GM21515 (cell line): ENCODE measurements around the gene HMX3.

Experiments used
- ATAC-seq: cut with Tn5 transposase; IDR thresholded peaks from one replicate; pipeline ENCODE4 v1.9.1; 2021; ENCODE audit not compliant: unreplicated experiment

The HMX3 gene

GRCh38 chr10:123135415-123136141 is at the start of gene HMX3:
Gene HMX3, plus strand, starts transcription at chr10:123135970. Its CDS starts 81 bp downstream, at chr10:123136051.
- no peak for ATAC-seq

DNA sequence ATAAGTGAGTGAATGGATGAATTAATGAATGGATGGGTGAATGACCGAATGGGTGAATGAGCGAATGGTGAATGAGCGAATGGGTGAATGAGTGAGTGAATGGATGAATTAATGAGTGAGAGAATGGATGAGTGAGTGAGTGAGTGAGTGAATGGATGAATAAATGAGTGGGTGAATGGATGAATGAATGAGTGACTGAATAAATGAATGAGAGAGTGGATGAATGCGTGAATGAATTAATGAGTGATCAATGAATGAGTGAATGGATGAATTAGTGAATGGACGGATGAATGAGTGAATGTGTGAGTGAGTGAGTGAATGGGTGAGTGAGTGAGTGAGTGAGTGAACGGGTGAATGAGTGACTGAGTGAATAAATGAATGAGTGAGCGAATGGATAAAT is 49.5 kb upstream of the HMX3 start:
- no peak for ATAC-seq

DNA sequence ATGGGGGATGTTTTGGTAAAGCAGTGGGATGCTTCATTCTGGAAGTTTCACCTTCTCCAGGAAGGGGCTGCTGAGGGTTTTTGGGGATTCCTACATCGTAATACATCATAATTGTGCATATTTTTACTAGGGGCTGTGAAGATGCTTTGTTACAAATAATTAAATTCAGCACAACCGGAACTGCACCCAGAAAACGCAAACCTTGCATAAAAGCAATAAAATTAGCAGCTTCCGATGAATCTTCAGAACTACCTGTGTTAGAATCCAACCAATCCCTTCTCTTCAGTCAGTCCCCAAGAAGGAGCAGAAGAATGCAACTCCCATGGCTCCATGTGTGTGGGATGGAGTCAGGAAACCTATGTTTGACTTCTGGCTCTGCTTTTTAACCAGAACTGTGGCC is 48.4 kb upstream of the HMX3 start:
- no peak for ATAC-seq

DNA sequence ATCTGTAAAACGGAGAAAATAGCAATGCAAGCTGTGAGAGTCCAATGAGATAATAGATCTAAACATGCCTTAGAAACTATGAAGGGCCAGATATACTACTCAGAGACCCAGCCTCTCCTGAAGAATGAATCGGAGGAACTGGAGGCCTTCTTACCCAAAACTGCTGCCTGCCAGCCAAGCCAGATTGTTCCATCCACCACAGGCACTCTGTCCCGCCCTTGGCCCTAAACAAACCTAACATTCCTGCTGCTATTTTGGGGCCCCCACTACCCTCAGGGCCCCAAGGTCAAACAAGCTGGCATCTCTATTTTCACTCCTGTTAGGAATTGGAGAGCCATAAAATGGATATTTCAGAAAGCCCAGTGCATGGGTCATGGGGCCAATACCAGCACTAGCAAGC is 48.0 kb upstream of the HMX3 start:
- no peak for ATAC-seq

- ATAC-seq, result no peak
Measured at GRCh38 chr10:123092635-123093414, 42.9 kb upstream of the HMX3 start.

DNA sequence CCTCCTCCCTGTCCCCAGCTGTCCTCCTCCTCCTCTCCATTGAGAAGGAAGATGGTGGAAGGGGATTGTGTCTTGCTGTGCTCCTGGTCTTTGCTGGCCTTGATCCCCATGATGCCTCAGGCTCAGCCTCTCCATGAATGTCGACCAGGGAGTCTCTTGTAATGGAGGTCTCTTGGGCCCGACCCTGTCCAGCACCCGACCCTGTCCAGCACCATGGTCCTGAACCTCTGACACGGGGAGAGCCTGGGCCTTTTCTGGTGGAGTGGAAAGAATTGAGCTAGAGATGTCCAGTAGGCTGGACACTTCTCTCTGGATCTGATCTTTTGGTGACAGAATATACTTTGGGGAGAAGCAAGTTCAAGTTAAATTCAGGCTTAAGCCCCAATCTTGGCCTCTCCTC is 42.3 kb upstream of the HMX3 start:
- ATAC-seq, result no peak

GRCh38 chr10:123096452-123096851 is 39.3 kb upstream of the HMX3 start:
- ATAC-seq, result no peak

GRCh38 chr10:123097039-123097438 is 38.7 kb upstream of the HMX3 start:
- ATAC-seq, result no peak

DNA sequence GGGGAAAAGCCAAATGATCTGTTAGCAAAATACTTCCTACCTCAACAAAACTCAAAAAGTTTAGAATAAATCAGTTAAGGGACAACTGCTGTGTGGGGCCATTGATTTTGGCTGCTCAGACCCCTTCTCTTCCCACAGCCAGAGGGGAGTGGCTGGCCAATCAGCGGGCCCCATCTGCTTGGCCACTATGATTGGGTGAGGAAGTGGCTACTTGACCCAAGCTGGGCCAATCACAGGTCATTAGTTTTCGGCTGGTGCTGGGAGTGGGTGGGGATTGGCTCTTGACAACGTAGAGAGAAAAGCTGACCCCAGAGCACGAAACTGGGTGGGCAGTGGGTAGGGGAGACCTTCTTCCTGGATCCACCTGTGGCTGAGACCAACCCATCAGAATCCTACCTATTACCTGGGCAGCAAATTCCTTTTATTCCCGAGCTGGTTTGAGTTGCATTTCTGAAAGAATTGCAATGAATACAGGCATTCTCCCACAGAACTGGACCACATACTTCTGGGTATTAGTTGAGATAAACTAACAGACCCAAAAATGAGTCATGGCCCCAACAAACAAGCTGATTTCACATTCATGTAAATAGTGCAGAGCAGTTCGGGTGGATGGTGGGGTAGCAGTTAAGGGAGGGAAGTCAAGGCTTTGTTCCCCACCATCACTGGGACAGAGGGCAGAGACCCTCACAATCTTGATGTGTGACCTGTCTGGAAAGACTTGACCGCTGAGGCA is 35.6 kb upstream of the HMX3 start:
- ATAC-seq, result no peak

GRCh38 chr10:123101872-123102271 is 33.9 kb upstream of the HMX3 start:
- ATAC-seq, result no peak

- no peak for ATAC-seq
Measured at GRCh38 chr10:123102673-123103072, 33.1 kb upstream of the HMX3 start.

GRCh38 chr10:123103944-123104343 is 31.8 kb upstream of the HMX3 start:
- ATAC-seq, result no peak

DNA sequence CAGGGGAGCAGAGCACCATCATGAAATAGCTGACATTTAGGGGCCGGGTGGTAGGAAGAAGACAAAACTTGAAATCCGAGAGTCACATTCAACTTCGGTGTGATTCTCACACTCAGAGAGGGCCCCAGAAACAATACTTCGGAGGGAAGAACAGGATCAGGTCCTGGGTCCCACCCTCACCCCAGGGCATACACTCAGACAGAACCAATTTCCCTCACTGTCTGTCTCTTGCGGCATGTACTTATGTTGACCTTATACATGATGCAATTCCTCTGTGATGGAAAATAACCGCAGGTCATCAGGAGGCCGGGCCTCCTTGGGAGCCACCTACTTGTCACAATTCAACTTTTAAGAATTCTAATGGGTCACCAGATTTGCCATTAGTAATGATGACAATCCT is 26.3 kb upstream of the HMX3 start:
- ATAC-seq, result no peak

DNA sequence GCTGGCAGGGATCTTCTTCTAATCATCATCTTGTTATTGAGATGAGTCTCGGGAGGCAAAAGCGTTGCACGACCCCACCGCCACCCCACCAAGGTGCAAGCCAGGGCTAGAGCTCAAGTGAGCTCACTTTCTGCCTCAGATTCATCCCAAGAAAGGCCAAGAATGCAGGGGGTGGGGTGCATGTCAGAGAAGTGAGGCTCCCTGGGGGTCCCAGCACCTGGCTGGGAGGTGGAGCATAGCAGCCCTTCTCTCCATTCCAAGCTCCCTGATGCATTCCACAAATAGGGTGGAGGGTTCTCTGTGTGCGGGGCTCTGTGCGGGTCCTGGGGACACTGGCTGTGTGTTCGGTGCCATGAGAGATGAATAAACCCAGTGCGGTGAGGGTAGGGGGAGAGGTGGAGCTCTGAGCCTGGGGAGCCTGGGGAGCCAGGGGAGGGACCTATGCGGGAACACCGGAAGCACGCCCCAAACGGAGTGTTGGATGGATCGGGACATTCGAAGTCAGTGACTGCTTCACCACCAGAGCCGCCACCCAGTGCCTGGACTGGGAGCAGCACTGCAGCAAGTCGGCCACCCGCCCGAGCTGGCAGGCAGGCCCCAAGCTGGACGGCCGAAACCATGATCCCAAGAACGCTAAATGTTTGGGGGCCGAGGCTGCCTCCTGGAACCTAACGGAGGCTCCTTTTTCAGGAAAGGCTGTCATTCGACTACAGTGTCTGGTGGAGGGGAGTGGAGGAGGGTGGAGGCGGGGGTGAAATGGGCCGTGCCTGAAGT is 17.9 kb upstream of the HMX3 start:
- ATAC-seq, result no peak

DNA sequence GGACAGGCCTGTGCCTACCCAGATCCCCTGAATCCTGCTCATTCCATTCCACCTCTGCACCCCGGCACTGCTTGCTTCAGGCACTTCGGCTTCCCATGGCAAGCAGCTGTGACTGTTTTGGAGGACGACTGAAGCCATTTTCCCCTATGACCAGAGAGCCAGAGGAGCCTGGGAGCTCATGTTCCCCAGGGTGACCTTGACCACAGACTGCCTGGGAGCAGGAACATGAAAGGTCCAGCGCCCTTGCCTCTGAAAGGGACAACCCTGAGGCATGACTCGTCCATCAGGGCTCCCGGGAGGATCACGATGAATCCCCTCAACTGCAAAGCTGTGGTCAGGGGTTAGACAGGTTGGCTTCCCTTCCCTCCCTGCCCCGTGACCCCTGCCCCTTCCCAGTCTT is 16.7 kb upstream of the HMX3 start:
- ATAC-seq, result no peak

- no peak for ATAC-seq
Measured at GRCh38 chr10:123126246-123126645, 9.5 kb upstream of the HMX3 start.

- no peak for ATAC-seq
Measured at GRCh38 chr10:123129618-123130271, 6.0 kb upstream of the HMX3 start.

GRCh38 chr10:123132576-123133477 is 2.9 kb upstream of the HMX3 start:
- peak; percentile 49 for ATAC-seq

DNA sequence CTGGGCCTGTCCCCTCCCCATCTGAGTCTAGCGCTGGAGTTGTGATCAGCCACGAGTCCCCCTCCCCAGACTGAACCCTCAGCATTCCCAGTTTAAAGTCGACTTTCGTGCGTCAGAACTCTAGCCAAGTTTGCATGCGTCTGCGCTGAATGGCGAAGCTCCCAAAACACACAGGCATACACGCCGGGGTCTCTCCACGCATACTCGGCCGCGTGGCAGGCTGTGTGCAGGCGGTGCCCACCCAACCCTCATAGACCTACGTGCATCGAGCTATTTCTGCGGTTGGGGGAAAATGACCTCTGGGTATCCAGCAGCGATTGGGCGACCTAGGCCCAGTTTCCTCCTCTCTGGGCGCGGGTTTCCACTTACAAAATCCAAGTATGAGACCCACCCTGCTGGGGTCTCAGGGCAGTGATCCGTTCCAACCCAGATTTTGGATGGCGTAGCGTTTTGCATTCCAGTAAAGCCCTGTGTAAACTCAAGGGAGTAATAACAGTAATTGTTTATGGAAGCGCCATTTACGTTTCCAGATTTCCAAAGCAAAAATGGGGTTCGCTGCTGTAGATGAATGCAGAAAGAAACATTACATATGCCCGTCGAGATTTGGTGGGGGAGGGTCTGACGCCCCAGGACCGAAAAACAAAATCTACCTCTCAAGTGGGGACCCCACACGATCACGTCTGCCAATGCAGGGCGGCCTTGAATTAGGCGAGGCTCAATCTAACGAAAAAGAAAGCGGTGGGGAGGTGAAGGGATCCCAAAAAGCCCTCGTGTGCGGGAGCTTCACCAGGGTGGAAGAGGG is 2.0 kb upstream of the HMX3 start:
- no peak for ATAC-seq
